ENCODE data around the gene AUTS2. TPM values are rescaled to one million over a fixed set of nuclear protein-coding genes. Genes with fewer than 3 reads are reported as not detected.

The AUTS2 gene
- total and polyA plus RNA-seq, 9 of the 15 experiments (the other 6 are each of a cell fraction or from before 2014, with no cell fraction given) = 0.58 TPM; not detected in 8

GRCh38 chr7:70556761-70557160 is 958.5 kb downstream of the AUTS2 start:
- POLR2A ChIA-PET = no interaction called here
- 0% methylated on average over 2 of the region's 2 CpGs for WGBS (ENCODE audit: insufficient coverage, low coverage, missing lambda C conversion rate)
- H3K9me1 ChIP-seq (ENCODE audit: control insufficient read depth, insufficient read depth, low read length) = no peaks in the 10 kb centered on the region
- H3K9me3 ChIP-seq (replicated peaks; ENCODE audit: control insufficient read depth, insufficient read depth, low read depth, low read length) = no peaks in the 10 kb centered on the region
- no peaks in the 10 kb centered on the region for H3K36me3 ChIP-seq (ENCODE audit: control insufficient read depth, insufficient read depth, low read length)
- H3K27me3 ChIP-seq (ENCODE audit: control insufficient read depth in 2 of 2, insufficient read depth in 2 of 2, low read length in 2 of 2) = peaks cover 0 to 2% of the 10 kb centered on the region in 2 experiments; a peak in 1 of 5 replicates
- TF ChIP-seq XRCC3 (IDR thresholded peaks at IDR 0.05) (no peak), ZBTB5 (IDR thresholded peaks at IDR 0.05) (no peak), ARID4B (CRISPR knock-in tag; IDR thresholded peaks at IDR 0.05) (no peak), FOS (IDR thresholded peaks at IDR 0.05; ENCODE audit: extremely low read depth, insufficient read length) (no peak), LCOR (CRISPR knock-in tag; IDR thresholded peaks at IDR 0.05) (no peak), TBP (optimal IDR thresholded peaks at IDR 0.05; ENCODE audit: low read depth, low read length) (no peak), ZNF133 (CRISPR knock-in tag; IDR thresholded peaks at IDR 0.05) (no peak), L3MBTL2 (IDR thresholded peaks at IDR 0.05) (no peak), HMGXB4 (CRISPR knock-in tag; IDR thresholded peaks at IDR 0.05) (no peak), MECOM (CRISPR knock-in tag; IDR thresholded peaks at IDR 0.05) (no peak)
- in situ Hi-C loops (cut with MboI) (no loop called here), intact Hi-C loops (cut with micrococcal nuclease) (no loop called here)
- no peak overlapping the region for H3K9ac ChIP-seq (ENCODE audit: insufficient read depth in 1 of 2, low read depth in 2 of 2, low read length in 2 of 2)
- no peak for DNase-seq (ENCODE audit: extremely low read depth in 1 of 4, low spot score in 3 of 4)
- CTCF ChIA-PET (ENCODE audit: low intra/inter-chr PET ratio) = no interaction called here
- no peaks in the 10 kb centered on the region for H3K4me1 ChIP-seq (replicated peaks in 1 of 2; ENCODE audit: control insufficient read depth in 2 of 2, insufficient read depth in 2 of 2, low read length in 2 of 2)
- H3K4me3 ChIP-seq = no peak overlapping the region
- H3K27ac ChIP-seq (ENCODE audit: extremely low read depth, low read depth, low read length) = no peak overlapping the region
- no TSS peak for BruUV-seq (replicated peaks)
- H3K4me2 ChIP-seq (ENCODE audit: insufficient read depth, low read length) = no peak overlapping the region
- no peak overlapping the region for H2AFZ ChIP-seq (ENCODE audit: low read depth, low read length)
- no peak for FAIRE-seq
- H3K79me2 ChIP-seq (ENCODE audit: control insufficient read depth, insufficient read depth, low read length) = no peaks in the 10 kb centered on the region
- ATAC-seq = no peak
- no peaks in the 10 kb centered on the region for H4K20me1 ChIP-seq (replicated peaks; ENCODE audit: control insufficient read depth, insufficient read depth, low read length)
